BE2C (cell line): ENCODE data around the gene ZBTB16.

Source experiments
- DNase-seq: peaks from one replicate; pipeline ENCODE4 v3.0.0-alpha.2; 2020
- H3K27me3 ChIP-seq: fragments of 250-450 bp; sonication (Bioruptor Pico); 2 replicates; pipeline ENCODE4 v1.5.1; 2020; ENCODE audit warnings: mild to moderate bottlenecking
- H3K36me3 ChIP-seq: fragments of 250-450 bp; sonication (Bioruptor Pico); 2 replicates; pipeline ENCODE4 v1.5.1; 2020; ENCODE audit warnings: mild to moderate bottlenecking
- H3K4me1 ChIP-seq: fragments of 250-450 bp; sonication (Bioruptor Pico); 2 replicates; pipeline ENCODE4 v1.5.1; 2020
- H3K4me3 ChIP-seq: 2 replicates; pipeline ENCODE4 v1.5.1; 2011; ENCODE audit warnings: low read depth, low read length
- H3K9me3 ChIP-seq: fragments of 250-450 bp; sonication (Bioruptor Pico); 2 replicates; pipeline ENCODE4 v1.5.1; 2020
- TF ChIP-seq, protein P1 (sequence below): IDR thresholded peaks from 2 replicates; pipeline ENCODE4 v1.5.1; 2012; ENCODE audit warnings: mild to moderate bottlenecking, low read depth, low read length

The ZBTB16 gene

GRCh38 chr11:114159802-114160632, 100.5 kb downstream of the ZBTB16 start:
- Histone ChIP-seq H3K9me3 (no peaks in the 10 kb centered on the region), H3K4me3 (peak overlapping the region; percentile 42), H3K4me1 (peaks cover 25% of the 10 kb centered on the region), H3K36me3 (no peaks in the 10 kb centered on the region), H3K27me3 (peaks cover 7% of the 10 kb centered on the region)
- TF ChIP-seq, protein P1, sequence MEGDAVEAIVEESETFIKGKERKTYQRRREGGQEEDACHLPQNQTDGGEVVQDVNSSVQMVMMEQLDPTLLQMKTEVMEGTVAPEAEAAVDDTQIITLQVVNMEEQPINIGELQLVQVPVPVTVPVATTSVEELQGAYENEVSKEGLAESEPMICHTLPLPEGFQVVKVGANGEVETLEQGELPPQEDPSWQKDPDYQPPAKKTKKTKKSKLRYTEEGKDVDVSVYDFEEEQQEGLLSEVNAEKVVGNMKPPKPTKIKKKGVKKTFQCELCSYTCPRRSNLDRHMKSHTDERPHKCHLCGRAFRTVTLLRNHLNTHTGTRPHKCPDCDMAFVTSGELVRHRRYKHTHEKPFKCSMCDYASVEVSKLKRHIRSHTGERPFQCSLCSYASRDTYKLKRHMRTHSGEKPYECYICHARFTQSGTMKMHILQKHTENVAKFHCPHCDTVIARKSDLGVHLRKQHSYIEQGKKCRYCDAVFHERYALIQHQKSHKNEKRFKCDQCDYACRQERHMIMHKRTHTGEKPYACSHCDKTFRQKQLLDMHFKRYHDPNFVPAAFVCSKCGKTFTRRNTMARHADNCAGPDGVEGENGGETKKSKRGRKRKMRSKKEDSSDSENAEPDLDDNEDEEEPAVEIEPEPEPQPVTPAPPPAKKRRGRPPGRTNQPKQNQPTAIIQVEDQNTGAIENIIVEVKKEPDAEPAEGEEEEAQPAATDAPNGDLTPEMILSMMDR = no peak
- peak; percentile 99 for DNase-seq

GRCh38 chr11:114160894-114161293, 101.4 kb downstream of the ZBTB16 start:
- Histone ChIP-seq H3K4me3 (no peak overlapping the region), H3K27me3 (peaks cover 7% of the 10 kb centered on the region), H3K9me3 (no peaks in the 10 kb centered on the region), H3K4me1 (peaks cover 25% of the 10 kb centered on the region), H3K36me3 (no peaks in the 10 kb centered on the region)
- TF ChIP-seq, protein P1 = no peak
- no peak for DNase-seq

DNA sequence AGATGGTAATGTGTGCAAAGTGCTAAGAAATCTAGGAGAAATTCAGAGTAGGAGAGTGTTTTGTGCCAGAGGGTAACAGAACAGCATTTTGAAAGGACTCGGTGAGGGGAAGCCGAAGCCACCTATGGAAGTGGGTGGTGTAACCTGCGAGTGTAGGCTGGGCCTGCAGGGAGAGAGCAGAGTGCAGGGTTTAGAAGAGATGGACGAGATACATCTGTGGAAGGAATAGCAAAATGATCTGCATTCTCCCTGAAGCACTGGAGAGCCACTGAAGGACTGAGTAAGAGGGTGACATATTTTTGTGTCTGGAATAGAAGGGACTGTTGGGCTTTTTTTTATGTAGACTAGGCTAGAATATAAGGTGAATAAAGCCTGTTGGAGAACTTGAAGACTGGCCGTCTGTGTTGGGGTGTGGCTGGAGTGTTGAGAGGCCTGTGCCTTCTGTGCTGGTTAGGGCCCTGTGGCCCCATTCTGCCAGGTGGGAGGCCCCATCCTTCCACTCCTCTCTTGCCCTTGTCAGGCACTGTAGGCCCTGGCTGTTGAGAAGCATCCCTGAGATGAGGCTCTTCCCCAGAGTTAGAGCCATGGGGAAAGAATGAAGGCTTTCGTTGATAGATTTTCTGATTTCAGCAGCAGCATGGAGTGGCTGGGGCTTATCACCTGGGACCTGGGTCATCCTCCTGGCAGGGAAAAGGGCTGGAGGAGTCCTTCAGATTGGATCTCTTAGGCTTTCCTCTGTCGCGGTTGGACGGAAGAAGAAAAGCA, 102.2 kb downstream of the ZBTB16 start:
- Histone ChIP-seq H3K4me3 (no peak overlapping the region), H3K27me3 (peaks cover 7% of the 10 kb centered on the region), H3K4me1 (peaks cover 32% of the 10 kb centered on the region), H3K9me3 (no peaks in the 10 kb centered on the region), H3K36me3 (no peaks in the 10 kb centered on the region)
- TF ChIP-seq, protein P1 = no peak
- DNase-seq = no peak

GRCh38 chr11:114162719-114163123, 103.2 kb downstream of the ZBTB16 start:
- no peaks in the 10 kb centered on the region for H3K9me3 ChIP-seq
- peaks cover 7% of the 10 kb centered on the region for H3K27me3 ChIP-seq
- H3K36me3 ChIP-seq = no peaks in the 10 kb centered on the region
- TF ChIP-seq, protein P1 = no peak
- H3K4me1 ChIP-seq = peaks cover 34% of the 10 kb centered on the region
- peak; percentile 89 for DNase-seq
- peak overlapping the region; percentile 44; the same call in 1 of the 2 replicates for H3K4me3 ChIP-seq

DNA sequence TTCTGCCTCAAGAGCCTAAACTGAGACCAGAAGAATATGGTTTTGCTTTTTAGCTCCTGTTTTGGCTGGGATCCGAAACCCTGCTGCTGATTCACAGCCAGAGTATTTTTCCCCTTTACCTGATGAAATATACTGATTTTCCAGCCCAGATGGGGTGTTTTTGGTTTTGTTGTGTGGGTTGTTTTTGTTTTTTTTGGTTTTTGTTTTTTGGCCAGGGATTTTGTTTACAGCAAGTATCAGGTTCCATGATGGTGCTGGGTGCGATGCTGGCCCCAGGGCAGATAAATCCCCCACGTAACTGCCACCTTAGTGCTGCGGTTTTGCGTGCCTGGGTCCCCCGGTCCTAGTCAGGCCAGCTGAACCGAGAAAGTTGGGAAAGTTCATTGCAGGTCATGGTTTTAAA, 103.7 kb downstream of the ZBTB16 start:
- H3K4me1 ChIP-seq = peaks cover 34% of the 10 kb centered on the region
- H3K9me3 ChIP-seq = no peaks in the 10 kb centered on the region
- H3K36me3 ChIP-seq = no peaks in the 10 kb centered on the region
- TF ChIP-seq, protein P1 = no peak
- peaks cover 8% of the 10 kb centered on the region for H3K27me3 ChIP-seq
- no peak for DNase-seq
- H3K4me3 ChIP-seq = peak overlapping the region; percentile 44
